NCI-H1436 treated with DMSO at 0.1 percent for 48 hours (cell line): Measurements from ENCODE around the gene PPP1R14C.
"Not testable (repeated sequence)": the region's sequence is repeated elsewhere in the genome, so short reads cannot be mapped to it uniquely, and the experiment has no call there.

Experiments used
- DNase-seq: peaks from one replicate; lab custom pipeline; 2025; lab: John Stamatoyannopoulos, UW

PPP1R14C gene

GRCh38 chr6:150142670-150143515, at the start of gene PPP1R14C:
PPP1R14C (plus strand) TSS chr6:150143044; CDS start chr6:150143193, 149 bp downstream.
- no peak for DNase-seq

- no peak for DNase-seq
These were observed 49.4 kb upstream of the PPP1R14C start for GRCh38 chr6:150093397-150093796.

GRCh38 chr6:150098155-150098554, 44.7 kb upstream of the PPP1R14C start:
- no peak for DNase-seq

GRCh38 chr6:150099546-150099945, 43.3 kb upstream of the PPP1R14C start:
- DNase-seq, result no peak

- DNase-seq, result no peak
These were observed 42.9 kb upstream of the PPP1R14C start for GRCh38 chr6:150099953-150100352.

GRCh38 chr6:150100745-150101144, 42.1 kb upstream of the PPP1R14C start:
- DNase-seq, result no peak

GRCh38 chr6:150102750-150103270, 40.0 kb upstream of the PPP1R14C start:
- DNase-seq, result no peak

- DNase-seq, result no peak
These were observed 30.6 kb upstream of the PPP1R14C start for GRCh38 chr6:150112233-150112632.

GRCh38 chr6:150115769-150116168, 27.1 kb upstream of the PPP1R14C start:
- no peak for DNase-seq

- DNase-seq, result no peak
These were observed 26.5 kb upstream of the PPP1R14C start for GRCh38 chr6:150116200-150116800.

GRCh38 chr6:150118203-150118602, 24.6 kb upstream of the PPP1R14C start:
- no peak for DNase-seq

GRCh38 chr6:150118627-150119026, 24.2 kb upstream of the PPP1R14C start:
- no peak for DNase-seq

- DNase-seq, result no peak
These were observed 23.7 kb upstream of the PPP1R14C start for GRCh38 chr6:150119173-150119572.

GRCh38 chr6:150123645-150124044, 19.2 kb upstream of the PPP1R14C start:
- no peak for DNase-seq

- no peak for DNase-seq
These were observed 18.6 kb upstream of the PPP1R14C start for GRCh38 chr6:150124235-150124634.

GRCh38 chr6:150126641-150127291, 16.1 kb upstream of the PPP1R14C start:
- no peak for DNase-seq

GRCh38 chr6:150128425-150128824, 14.4 kb upstream of the PPP1R14C start:
- DNase-seq, result no peak

GRCh38 chr6:150129616-150130505, 13.0 kb upstream of the PPP1R14C start:
- DNase-seq, result no peak

- DNase-seq, result no peak
These were observed 9.2 kb upstream of the PPP1R14C start for GRCh38 chr6:150133686-150134085.

- DNase-seq, result no peak
These were observed 8.4 kb upstream of the PPP1R14C start for GRCh38 chr6:150134280-150134920.

GRCh38 chr6:150137711-150138110, 5.1 kb upstream of the PPP1R14C start:
- not testable (repeated sequence) for DNase-seq
